ENCODE data around the gene SRGAP2B.
"Not testable (repeated sequence)": the region's sequence is repeated elsewhere in the genome, so short reads cannot be mapped to it uniquely, and the experiment has no call there.

Gene SRGAP2B

GRCh38 chr1:144992915-144993314, 102.2 kb downstream of the SRGAP2B start:
- DNase-seq, result not testable (repeated sequence)

DNA sequence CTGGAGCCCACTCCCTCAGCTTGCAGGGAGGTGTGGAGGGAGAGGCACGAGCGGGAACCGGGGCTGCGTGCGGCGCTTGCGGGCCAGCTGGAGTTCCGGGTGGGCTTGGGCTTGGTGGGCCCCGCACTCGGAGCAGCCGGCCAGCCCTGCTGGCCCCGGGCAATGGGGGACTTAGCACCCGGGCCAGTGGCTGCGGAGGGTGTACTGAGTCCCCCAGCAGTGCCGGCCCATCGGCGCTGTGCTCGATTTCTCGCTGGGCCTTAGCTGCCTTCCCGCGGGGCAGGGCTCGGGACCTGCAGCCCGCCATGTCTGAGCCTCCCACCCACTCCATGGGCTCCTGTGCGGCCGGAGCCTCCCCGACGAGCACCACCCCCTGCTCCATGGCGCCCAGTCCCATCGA, 104.5 kb downstream of the SRGAP2B start:
- not testable (repeated sequence) for DNase-seq

GRCh38 chr1:144987131-144987530, 108.0 kb downstream of the SRGAP2B start:
- not testable (repeated sequence) for DNase-seq

DNA sequence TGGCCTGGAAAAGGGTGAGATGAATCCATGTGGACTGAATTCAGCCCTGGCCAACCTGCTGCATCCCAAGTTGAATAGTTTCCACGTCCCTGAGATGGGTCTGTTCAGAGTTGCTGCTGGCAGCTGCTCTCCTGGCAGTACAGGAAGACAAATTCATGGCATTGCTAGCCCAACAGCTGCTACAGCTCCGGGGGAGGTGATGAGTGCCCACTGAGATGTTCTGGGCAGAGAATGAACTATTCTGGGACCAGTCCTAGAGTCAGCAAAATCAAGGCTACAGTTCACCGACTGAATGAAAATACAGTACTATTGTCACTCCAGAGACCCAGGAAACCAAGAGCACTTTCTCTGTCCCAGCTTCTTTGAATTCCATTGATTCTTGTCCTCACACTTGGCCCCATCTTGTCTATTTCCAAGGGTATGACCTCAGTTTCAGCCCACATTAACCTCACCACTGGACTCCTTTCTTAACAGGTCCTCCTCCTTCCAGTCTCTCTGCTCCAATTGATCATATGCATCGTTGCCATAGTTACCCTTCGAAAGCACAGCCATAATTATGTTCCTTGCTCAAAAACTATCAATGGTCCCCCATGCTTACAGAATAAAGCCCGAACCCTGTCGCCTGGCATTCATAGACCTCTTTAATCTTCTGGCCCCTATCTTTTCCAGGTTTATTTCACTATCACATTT, 108.8 kb downstream of the SRGAP2B start:
- not testable (repeated sequence) for DNase-seq

- not testable (repeated sequence) for DNase-seq
Measured at GRCh38 chr1:144985550-144986170, 109.5 kb downstream of the SRGAP2B start.

- not testable (repeated sequence) for DNase-seq
Measured at GRCh38 chr1:144982802-144983525, 112.2 kb downstream of the SRGAP2B start.

- not testable (repeated sequence) for DNase-seq
Measured at GRCh38 chr1:144981157-144981556, 114.0 kb downstream of the SRGAP2B start.

GRCh38 chr1:144979960-144980595, 115.0 kb downstream of the SRGAP2B start:
- DNase-seq, result not testable (repeated sequence)

- DNase-seq, result not testable (repeated sequence)
Measured at GRCh38 chr1:144977856-144978255, 117.3 kb downstream of the SRGAP2B start.

- DNase-seq, result not testable (repeated sequence)
Measured at GRCh38 chr1:144971936-144972335, 123.2 kb downstream of the SRGAP2B start.

GRCh38 chr1:144966488-144966887, 128.6 kb downstream of the SRGAP2B start:
- DNase-seq, result not testable (repeated sequence)

DNA sequence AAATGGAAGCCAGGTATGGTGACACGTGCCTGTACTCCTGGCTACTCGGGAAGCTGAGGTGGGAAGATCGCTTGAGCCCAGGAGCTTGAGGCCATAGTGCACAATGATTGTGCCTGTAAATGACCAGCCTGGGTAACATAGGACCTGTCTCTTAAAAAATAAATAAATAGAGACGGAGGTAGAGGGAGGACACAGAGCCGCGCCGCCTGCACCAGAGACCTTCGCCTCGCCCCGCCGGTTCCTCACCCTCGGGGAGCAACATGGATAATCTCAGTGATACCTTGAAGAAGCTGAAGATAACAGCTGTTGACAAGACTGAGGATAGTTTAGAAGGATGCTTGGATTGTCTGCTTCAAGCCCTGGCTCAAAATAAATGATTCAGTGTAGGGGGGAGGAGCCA, 130.4 kb downstream of the SRGAP2B start:
- not testable (repeated sequence) for DNase-seq

DNA sequence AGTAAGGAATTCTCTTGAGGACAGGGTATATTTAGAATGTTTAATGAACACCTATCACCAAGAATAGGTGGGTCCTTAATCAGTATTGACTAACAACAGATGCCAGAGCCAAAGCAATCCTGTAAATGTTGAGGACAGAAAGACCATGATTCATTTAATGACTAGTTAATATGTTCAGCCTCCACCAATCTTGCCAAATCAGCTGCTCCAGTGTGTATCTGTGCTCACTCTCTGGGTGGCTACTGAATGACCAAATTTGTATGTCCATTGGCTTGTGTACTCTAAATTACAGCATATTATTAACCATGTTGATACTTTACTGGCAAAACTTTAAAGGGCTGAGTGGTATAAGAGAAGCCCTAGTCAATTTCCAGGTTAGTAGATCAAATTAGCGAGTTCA, 130.9 kb downstream of the SRGAP2B start:
- DNase-seq, result not testable (repeated sequence)

DNA sequence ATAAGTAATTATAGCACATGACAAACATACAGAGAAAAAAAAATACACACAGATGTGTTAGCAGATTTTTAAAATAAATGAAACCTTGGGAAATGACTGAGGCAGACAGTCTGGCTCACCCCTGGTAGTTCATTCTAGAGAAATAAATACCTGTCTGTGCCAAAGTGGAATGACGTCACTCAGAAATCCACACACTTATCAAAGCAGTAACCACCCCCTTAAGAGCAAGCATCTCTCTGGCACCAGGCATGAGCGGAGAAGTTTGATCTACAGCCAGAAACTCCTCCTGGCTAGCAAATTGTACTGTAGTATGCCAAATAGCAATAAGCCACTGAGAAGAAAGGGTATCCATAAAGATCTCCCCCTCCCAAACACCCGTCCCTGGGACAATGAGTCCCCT, 131.6 kb downstream of the SRGAP2B start:
- DNase-seq, result not testable (repeated sequence)

GRCh38 chr1:144961604-144962583, 133.2 kb downstream of the SRGAP2B start:
- DNase-seq, result not testable (repeated sequence)

DNA sequence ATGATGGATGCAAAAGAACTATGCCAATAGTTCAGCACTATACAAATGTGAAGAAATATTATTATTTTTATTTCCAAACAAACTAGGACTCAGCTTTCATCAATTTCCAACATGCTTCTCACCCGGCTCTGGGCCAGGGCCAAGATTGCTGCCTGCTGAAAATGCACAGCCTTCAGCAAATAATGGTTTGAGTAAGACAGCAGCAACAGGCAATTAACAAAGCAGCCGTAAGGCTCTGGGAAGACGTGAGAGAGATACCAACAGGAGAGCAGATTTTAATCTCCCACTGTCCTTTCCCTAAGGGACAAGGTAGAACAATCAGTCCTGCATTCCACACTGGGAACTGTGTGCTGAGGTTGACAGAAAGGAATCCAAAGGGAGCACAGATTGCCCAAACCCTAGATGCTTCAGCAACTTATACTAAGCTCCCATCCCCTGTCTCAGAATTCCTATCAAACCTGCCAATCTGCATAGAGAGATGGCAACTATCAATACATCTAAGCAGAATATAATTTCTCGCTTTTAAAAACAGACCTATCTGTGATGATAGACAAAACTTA, 134.1 kb downstream of the SRGAP2B start:
- DNase-seq, result not testable (repeated sequence)

DNA sequence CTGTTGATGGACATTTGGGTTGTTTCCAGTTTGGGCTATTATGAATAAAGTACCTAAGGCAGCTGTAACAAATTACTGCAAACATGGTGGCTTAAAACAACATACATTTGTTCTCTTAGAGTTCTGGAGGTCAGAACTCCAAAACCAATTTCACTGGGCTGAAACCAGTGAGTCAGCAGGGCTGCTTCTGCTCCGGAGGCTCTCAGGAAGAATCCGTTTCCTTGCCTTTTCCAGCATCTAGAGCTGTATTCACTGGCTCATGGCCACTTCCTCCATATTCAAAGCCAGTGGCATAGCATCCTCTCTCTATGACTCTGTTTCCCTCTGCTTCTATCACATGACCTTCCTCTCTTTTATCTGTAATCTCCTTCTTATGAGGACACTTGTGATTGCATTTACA, 146.7 kb downstream of the SRGAP2B start:
- not testable (repeated sequence) for DNase-seq

DNA sequence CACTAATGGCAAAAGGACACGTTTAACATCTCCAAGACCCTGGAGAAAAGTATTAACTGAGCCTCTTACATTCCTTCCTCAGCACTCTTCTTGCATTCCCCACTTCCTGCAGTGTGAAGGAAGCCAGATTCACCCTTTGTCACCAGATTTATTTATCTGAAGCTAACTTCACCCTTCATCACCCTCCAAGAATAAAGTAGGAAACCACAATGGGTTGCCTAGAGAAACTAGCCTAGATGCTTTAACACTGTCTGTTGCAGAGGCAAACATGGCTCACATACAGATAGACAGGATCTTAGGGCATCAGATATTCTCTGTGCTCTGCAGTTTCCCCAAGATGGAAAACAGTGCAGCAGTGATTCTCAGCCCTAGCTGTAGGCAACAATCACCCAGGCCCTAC, 147.6 kb downstream of the SRGAP2B start:
- not testable (repeated sequence) for DNase-seq

- DNase-seq, result not testable (repeated sequence)
Measured at GRCh38 chr1:144946525-144947480, 148.3 kb downstream of the SRGAP2B start.

- not testable (repeated sequence) for DNase-seq
Measured at GRCh38 chr1:144941710-144942109, 153.4 kb downstream of the SRGAP2B start.
